ENCODE measurements around the gene MARK2. TPM values are rescaled to one million over a fixed set of nuclear protein-coding genes. Genes with fewer than 3 reads are reported as not detected.

Gene MARK2
- total and polyA plus RNA-seq, 8 donors, result 11.7 to 30.8 (median 21.1) TPM

DNA sequence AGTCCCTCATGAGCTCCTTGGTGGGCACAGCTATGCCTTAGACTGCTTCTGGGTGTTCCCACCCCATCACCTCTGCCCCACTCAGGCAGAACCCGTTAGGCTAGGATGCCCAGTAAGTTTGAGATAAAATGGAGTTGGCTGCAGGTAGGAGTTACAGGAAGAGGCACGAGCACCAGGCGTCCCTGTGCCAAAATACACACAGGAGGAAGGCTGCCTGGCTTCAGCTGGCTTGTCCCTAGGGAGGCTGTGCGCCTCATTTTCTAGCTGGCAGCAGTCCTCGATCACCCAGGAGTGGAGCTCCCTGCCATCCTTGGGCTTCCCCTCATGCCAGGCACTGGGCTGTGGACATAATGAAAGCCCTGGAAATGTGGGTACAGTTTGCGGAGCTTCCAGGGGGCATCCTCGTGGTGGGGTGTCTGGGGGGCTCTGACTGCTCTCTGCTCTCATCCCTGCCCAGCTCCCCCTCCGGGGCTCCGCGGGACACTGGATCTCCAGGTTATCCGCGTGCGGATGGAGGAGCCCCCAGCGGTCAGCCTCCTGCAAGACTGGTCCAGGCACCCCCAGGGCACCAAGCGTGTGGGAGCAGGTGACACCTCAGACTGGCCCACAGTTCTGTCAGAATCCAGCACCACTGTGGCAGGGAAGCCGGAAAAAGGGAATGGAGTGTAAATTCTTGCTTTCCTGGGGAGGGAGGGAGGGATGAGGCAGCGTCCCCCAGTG lies 12.3 kb upstream of the MARK2 start:
- no peaks in the 10 kb centered on the region for H3K27me3 ChIP-seq
- no peak overlapping the region for H3K27ac ChIP-seq
- no peak for DNase-seq
- WGBS, 2 donors, result 70 to 76% methylated on average over 17 of the region's 17 CpGs
- FAIRE-seq, result no peak
- TF ChIP-seq CTCF (IDR thresholded peaks at IDR 0.05), result no peak
- no peak overlapping the region for H3K4me3 ChIP-seq
- H3K9me3 ChIP-seq, result no peaks in the 10 kb centered on the region
- intact Hi-C loops (cut with DNase I), result loop anchor here (10.0 kb wide), 4 partner anchors 52 to 328 kb away; no protein-coding TSS in a partner anchor
- peak in 3 of 4 donors; percentile 45 to 65 (median 46) for ATAC-seq
- peaks cover 0 to 4% (median 4%) of the 10 kb centered on the region in 3 donors for H3K36me3 ChIP-seq
- H3K4me1 ChIP-seq, result no peaks in the 10 kb centered on the region

- no peak for TF ChIP-seq CTCF (IDR thresholded peaks at IDR 0.05)
- no peaks in the 10 kb centered on the region for H3K36me3 ChIP-seq
- WGBS, 2 donors, result 83 to 88% methylated on average over 8 of the region's 8 CpGs
- no peak for FAIRE-seq
- no peak overlapping the region for H3K4me3 ChIP-seq
- H3K27me3 ChIP-seq, result no peaks in the 10 kb centered on the region
- DNase-seq, result peak in 1 of 6 donors; percentile 43
- no peak overlapping the region for H3K27ac ChIP-seq
- H3K4me1 ChIP-seq, result no peaks in the 10 kb centered on the region
- intact Hi-C loops (cut with DNase I), result loop anchor here (10.0 kb wide), 6 partner anchors 55 to 325 kb away; partner anchors contain the start of gene ZFTA (in 1 of the 3)
- peak; percentile 35 to 83 (median 69) for ATAC-seq
- no peaks in the 10 kb centered on the region for H3K9me3 ChIP-seq
These were observed 9.0 kb upstream of the MARK2 start for GRCh38 chr11:63829823-63830489.

GRCh38 chr11:63831326-63831725 lies 7.6 kb upstream of the MARK2 start:
- DNase-seq, result peak in 1 of 6 donors; percentile 5
- 66 to 77% methylated on average over 7 of the region's 7 CpGs for WGBS, 2 donors
- no peaks in the 10 kb centered on the region for H3K36me3 ChIP-seq
- no peak overlapping the region for H3K4me3 ChIP-seq
- no peaks in the 10 kb centered on the region for H3K4me1 ChIP-seq
- no peak overlapping the region for H3K27ac ChIP-seq
- no peak for FAIRE-seq
- ATAC-seq, result no peak
- intact Hi-C loops (cut with DNase I), result loop anchor here in 2 of 3 donors (10.0 kb wide), 2 partner anchors 67 to 73 kb away; partner anchors contain the start of gene ZFTA (in 1 of the 2)
- H3K9me3 ChIP-seq, result no peaks in the 10 kb centered on the region
- H3K27me3 ChIP-seq, result no peaks in the 10 kb centered on the region
- no peak for TF ChIP-seq CTCF (IDR thresholded peaks at IDR 0.05)

GRCh38 chr11:63832336-63832735 lies 6.6 kb upstream of the MARK2 start:
- no peak overlapping the region for H3K27ac ChIP-seq
- no peak for TF ChIP-seq CTCF (IDR thresholded peaks at IDR 0.05)
- DNase-seq, result peak in 1 of 6 donors; percentile 34
- no peak overlapping the region for H3K4me3 ChIP-seq
- no peaks in the 10 kb centered on the region for H3K36me3 ChIP-seq
- H3K9me3 ChIP-seq, result no peaks in the 10 kb centered on the region
- no peaks in the 10 kb centered on the region for H3K27me3 ChIP-seq
- WGBS, 2 donors, result 74 to 82% methylated on average over 2 of the region's 2 CpGs
- no peak for ATAC-seq
- H3K4me1 ChIP-seq, result peaks cover 0 to under 1% (median 0%) of the 10 kb centered on the region in 3 donors
- FAIRE-seq, result no peak
- intact Hi-C loops (cut with DNase I), result loop anchor here in 2 of 3 donors (10.0 kb wide), 2 partner anchors 68 to 72 kb away; partner anchors contain the start of gene ZFTA (in 1 of the 2)

All from pancreas (tissue), 10 donors.